NCI-H226 (cell line): ENCODE results near the gene COL7A1.
A peak's percentile ranks its signal among the peaks of the same experiment; 100 is the strongest.

Experiments
- DNase-seq: peaks from one replicate; pipeline ENCODE4 v3.0.0-alpha.2; 2015

COL7A1 gene

DNA sequence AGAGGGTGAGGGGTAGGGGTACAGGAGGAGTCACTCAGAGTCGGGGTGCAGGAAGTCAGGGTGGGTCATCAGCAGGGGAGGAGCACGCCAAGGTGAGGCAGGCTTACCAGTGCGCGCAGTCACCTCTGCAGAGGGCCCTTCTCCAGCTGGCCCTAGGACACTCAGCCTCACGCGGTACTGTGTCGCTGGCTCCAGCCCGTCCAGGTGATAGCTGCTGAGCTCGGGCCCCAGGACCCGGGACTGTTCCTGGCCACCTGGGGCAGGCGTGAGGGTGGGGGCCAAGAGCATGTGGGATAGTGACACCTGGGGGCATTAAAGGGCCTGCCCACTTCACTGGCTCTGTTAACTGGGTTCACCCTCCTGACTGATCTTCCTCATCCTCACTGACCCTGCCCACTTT lies 7.4 kb downstream of the COL7A1 start:
- DNase-seq = no peak

DNA sequence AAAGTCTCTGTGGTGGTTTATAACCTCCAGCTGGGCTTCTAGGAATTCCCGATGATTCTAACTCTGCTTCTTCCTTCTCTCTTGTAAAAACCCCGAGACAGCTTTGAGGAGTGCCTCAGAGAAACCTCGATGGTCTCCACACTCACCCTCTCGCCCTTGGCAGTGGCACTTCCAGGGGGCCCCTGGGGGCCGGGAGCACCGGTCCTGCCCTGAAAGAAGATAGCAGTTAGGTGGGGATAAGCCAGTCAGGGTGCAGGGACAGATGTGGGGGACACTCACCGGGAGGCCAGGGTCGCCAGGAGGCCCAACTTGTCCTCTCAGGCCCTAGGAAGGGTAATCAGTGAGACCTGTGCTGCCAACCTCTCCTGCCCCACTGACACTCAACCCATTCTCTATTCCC lies 9.7 kb downstream of the COL7A1 start:
- no peak for DNase-seq

DNA sequence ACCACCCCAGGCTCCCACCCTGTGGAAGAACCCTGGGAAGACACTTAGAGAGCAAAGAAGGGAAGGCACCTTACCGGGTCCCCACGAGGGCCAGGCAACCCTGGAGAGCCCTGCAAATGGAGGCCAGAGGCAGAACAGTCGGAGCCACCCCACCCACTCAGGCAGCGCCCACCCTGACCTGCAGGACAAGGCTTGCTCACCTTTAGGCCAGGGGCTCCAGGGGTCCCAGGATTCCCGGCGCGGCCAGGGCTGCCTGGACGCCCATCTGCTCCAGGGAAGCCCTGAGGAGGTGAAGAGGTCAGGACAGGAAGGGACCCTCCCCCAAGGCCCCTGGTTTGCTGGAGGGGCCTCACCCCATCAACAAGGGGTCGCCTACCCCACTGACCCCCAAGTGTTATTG lies 10.3 kb downstream of the COL7A1 start:
- no peak for DNase-seq

DNA sequence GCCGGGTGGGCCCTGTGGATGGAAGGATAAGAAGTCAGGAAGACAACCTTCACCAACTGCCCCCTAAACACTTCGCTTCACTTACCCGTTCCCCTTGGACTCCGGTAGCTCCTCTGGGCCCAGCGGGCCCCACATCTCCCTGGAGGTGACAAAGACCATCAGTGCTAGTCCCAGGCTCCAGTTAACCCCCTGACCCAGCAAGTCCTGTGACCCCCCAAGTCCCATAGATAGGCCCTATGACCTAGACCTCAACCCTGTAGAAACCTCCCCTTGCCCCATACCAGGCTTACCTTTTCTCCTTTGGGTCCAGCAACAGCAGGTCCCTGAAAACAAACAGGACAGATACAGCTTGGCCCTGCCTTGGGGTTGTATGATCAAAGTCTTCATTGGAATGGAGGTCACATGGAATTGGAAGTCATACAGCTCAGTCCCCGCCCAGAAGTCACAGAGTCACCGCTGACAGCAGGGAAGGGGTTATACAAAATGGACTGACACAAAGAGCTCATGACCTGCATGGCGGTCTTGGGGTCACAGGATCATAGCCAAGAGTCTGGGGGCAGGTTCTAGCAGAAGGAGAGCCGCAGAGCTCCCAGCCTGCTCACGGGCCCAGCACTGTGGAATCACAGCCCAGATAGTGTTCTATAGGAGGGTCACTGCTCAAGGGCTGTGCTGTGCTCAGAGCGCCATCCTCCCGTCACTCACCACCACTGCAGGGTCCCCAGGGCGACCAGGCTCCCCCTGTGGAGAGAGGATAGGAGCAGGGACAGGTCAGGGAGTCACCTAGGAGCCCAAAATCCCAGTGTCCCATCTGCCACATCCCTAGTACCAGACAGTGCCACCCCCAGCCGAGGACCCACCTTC lies 13.3 kb downstream of the COL7A1 start:
- DNase-seq = no peak

DNA sequence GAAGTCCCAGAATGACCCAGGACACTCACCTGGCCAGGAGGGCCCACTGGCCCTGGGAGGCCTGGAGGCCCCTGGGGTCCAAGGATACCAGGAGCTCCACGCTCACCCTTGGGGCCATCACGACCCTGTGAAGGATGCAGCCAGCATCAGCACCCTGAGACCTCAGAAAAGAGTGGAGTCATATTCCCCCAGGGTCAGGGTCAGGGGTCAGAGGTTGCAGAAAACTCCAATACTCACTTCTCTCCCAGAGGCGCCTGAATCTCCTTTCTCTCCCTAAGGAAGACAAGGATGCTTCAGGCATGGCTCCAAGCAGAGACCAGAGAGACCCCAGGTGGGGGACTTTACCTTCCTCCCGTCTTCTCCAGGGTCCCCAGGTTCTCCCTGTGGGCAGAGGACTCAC lies 18.5 kb downstream of the COL7A1 start:
- DNase-seq = no peak

DNA sequence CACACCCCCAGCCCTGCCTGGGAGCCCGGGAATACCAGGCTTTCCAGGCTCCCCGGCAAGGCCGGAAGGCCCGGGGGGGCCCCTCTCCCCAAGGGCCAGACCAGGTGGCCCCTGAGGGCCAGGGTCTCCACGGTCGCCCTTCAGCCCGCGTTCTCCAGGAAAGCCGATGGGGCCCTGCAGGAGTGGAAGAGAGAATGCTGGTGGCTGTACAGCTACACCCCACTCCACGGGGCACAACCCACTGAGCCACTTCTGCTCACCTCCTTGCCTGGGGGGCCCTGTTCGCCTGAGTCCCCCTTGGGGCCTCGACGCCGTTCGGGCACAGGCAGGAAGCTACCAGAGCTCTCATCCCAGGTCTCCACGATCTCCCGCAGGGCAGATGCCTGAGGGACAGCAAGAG lies 19.8 kb downstream of the COL7A1 start:
- DNase-seq = no peak

DNA sequence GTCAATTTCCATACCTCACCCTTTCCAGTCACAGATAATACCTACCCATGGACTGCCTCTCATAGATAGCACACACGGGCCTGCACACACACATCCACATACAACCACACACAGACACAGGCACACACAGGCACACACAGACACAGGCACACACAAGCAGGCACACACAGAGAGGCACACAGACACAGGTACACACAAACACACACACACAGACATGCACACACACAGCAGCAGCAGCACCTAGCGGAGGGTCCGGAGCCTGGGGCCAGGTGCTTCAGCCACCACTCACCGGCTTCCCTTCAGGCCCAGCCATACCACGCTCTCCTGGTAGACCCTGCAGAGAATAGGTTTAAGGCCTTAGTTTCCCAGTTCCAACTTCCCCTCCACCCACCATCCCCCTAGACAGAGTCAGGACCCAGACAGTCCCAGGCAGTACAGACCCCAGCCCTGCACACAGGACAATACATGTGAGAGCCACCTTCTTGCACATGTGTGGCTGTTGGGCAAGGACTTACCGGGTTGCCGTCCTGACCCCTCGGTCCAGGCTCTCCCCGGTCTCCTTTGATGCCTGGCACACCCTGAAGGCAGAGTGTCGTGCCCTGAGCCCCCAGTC lies 21.1 kb downstream of the COL7A1 start:
- no peak for DNase-seq

DNA sequence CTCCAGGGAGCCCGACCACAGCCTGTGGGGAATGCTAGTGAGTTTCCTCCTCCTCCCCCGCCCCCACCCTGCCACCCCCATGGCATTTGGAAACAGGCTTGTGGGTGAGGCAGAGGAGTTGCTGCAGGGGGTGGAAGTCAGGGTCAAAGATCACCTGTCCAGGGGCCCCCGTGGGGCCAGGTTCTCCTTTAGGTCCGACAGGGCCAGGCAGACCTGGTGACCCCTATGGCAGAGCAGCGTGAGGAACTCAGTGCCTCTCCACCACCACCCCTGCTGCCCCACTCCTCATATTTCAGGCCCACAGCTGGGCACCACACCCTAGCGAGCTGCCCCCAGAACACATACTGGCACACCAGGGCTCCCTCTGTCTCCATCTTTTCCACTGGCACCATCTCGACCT lies 22.6 kb downstream of the COL7A1 start:
- DNase-seq = no peak

DNA sequence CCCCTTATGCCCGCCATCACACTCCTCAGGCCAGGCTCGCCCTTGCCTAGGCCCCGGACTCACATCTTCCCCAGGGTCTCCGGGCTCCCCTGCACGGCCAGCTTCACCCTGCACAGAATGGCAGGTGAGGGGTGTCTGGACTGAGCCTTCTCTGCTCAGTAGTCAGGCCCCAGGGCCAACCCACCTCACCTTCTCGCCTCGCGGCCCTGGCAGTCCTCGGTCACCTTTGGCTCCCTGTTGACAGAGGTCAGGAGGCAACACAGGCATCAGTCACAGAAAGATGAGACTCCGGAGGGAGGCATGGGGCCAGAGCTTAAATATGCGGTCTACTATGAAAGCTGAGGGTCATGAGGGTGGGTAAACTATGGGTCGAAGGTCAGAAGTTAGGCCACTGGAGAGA lies 23.2 kb downstream of the COL7A1 start:
- DNase-seq = no peak

DNA sequence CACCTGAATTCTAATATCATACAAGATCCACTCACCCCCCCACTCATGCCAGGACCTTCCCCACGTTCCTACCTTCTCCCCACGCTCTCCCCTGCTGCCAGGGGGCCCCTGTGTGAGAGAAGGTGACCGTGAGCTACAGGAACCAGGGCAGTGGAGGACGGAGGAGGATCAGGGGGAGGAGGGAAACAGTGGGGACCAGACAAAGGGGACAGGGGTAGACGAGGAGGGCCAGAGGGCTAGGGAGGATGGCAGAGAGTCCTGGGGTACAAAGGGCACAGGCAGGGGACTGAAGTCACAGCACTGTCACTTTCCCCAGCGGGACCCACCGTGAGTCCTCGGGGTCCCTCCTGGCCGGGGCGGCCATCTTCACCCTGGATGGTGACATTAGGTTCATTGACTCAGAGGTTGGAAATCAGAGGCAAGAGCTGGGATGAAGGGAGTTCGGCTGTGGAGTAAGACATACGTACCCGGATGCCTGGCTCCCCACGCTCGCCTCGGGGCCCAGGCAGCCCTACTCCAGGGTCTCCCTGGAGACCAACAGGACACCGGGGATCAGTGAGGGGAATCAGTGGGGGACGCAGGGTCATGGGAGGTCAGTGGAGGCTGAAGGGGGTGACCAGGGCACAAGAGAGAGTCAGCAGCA lies 25.2 kb downstream of the COL7A1 start:
- no peak for DNase-seq

DNA sequence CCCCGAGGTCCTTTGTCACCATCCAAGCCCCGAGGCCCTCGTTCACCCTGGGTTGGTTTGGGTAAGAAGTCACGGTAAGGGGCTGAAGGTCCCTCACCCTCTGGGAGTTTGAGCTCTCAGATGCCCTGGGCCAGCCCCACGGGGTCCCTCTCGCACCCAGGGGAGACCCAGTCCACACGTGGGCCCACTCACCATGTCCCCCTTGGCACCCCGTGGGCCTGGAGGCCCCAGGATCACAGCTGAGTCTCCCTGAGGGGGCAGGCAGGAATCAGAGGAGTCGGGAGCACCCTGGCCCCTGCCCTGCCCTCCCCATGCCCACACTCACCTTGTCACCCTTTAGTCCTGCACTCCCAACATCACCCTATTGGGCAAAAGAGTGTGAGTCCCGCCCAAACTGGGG lies 25.7 kb downstream of the COL7A1 start:
- DNase-seq = no peak

DNA sequence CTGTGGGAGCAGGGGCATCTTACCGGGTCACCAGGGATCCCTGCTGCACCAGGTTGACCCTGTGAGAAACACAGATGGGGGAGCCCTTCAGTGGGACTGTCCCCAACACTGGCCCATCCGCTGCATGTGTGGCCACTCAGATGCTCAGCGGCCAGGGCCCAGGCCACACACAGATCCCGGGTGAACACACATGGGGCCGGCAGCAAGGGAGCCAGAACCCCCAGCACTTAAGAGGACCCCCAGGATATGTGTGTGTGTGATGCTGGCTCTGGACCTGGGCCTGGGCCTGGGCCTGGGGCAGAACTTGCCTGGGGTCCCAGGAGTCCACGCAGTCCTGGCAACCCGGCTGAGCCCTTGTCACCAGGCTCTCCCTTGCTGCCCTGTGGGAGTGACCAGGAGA lies 26.7 kb downstream of the COL7A1 start:
- DNase-seq = no peak

DNA sequence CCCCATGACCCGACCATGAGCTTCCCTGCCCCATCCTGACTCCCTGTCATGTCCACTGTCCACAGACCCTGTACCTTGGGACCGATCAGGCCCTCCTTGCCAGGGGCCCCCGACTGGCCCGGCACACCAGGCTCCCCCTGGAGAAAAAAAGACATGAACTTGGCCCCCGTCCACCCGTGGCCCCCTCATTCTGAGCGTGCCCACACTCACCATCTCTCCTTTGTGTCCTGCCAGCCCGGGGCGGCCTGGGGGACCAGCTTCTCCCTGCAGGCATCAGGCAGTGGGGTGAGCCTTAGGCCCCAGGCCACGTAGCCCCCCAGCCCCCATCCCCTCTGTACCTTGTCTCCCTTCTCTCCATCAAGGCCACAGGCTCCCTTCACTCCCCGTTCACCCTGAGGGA lies 27.6 kb downstream of the COL7A1 start:
- no peak for DNase-seq

DNA sequence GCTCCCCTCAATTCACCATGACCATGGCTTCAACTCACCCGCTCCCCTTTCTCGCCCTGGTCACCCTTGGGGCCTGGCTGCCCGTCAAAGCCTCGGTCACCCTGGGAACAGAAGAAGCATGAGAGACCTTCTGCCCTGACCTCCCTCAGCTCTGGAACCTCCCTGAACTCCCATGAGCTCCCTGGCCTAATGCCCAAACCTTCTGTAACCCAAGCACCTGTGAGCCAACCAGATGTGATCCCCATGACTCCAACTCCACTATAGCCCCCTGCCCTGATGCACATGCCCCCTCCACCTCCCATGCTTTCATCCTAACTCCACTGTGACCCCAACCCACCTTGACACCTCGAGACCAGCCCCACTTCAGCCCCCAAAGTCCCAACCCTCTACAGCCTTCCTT lies 28.0 kb downstream of the COL7A1 start:
- no peak for DNase-seq

DNA sequence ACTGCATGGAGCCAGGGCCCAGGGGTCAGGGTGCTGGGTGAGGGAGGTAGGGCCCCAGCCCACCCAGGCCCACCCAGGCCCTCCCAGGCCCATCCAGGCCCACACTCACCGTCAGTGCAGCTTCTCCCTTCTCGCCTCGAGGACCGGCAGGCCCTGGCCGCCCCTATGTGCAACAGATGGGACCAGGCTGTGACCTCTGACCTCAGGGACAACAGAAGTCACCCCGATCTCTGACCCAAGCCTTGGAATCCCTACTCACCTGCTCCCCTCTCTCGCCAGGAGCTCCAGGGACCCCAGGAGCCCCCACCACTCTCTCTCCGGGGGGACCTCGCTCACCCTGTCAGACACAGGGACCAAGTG lies 28.7 kb downstream of the COL7A1 start:
- no peak for DNase-seq

DNA sequence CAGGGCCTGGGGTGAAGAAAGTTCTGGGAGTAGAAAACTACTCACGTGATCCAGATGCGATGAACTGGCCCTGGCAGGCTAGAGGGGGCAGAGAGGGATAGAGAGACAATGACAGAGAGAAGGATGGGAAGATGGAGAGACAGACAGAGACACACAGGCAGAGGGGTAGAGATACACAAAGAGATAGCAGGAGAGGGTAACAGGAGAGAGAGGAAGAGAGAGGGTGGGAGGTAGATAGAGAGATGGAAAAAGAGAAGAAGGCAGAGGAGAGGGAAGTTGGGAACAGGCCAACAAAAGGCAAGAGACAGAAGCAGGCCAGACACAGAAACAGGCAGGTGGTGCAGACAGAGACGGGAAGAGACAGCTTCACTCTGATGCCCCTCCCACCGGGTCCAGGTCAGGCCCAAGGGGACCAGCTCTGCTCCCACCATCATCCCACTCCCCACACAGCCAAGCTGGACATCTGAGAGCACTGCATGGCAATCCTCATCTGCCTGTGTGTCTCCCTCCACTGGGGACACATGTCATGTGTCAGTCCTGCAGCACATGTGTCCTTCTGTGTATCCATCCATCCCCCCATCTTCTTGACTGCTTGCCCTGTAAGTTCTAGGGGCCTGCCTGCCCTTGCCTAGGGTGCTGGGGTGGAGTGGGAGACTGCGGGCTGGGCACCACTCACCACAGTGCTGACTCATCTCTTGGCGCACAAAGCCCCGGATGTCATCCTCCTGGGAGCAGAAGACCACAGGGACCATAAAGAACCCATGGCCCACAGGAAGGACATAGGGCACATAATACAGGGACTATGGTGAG lies 29.3 kb downstream of the COL7A1 start:
- DNase-seq = peak; percentile 70

DNA sequence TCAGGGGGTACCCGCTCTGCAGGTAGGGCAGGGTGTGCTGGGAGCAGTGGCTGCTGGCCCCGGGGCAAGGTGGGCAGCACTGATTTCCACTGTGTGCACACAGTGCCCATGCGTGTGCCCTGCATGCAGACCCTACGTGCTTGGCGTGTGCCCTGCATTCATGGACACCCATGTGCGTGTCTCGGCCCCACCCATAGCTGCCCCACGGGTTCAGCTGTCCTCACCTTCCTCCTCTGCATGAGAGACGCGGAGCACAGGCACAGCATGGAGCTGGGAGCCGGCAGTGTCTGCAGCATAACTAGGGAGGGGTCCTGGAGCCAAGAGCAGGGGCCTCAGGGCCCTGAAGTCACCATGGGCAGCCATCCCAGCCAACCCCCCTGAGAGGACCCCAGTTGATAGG lies 29.9 kb downstream of the COL7A1 start:
- DNase-seq = no peak

DNA sequence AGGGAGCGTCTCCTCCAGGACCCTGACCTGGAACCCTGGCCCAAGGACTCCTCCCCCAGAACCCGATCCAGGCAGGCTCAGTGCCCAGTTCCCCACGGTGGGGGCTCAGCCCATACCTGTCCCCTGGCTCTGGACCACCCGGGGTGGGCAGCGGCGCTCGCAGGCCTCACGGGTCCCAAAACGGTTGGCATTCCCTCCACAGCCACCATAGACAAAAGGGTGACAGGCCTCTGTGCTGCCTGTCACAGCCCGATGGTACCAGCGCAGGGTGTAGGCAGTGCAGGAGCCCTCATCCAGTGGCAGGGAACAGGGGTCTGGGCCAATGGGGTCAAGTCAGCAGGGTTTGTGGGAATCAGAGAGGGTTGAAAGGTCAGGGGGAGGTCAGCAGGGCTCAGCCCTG lies 30.5 kb downstream of the COL7A1 start:
- no peak for DNase-seq

DNA sequence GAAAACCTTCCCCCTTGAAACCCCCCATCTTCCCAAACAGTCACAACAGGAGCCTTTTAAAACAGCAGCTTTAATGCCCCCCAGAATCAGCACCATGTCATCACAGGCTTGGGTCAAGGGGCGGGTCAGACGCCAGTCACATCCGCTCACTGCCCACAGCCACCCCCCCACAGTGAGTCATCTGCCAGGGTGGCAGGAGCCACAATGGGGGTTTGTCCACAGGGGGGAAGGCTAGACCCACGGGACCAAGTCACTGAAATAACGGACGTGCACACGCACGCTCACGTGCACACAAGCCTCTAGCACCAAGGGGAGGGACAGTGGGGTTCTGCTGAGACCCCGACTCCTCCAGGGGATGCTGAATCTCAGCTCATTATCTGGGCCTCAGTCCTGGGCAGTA lies 31.1 kb downstream of the COL7A1 start:
- peak; percentile 49 for DNase-seq

DNA sequence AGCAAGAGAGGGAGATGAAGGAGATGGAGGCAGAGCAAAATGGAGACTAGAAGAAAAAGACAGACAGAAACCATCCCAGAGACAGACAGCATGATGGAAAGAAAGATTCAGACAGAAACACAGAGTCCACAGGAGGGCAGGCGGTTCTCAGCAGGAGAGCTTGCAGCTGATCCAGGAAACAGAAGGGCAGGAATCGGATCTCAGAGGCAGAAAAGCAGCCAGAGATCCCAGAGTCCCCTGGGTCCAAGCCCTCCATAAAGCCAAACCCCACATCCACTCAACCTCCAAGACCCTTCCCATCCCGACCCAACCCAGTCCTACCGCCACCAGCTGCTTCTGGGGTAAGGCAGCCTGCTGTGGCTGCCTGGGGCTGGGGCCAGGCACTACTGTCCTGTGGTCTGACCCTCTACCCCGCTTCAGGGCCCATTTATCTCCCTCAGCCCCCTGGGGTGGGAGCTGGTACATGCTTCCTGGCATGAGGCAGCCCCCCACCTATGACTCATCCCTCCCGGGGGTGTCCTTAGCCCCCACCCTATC lies 31.7 kb downstream of the COL7A1 start, which contains the start of gene UCN2:
UCN2 (minus strand) TSS at position 400 of the 537 bp plus-strand sequence. CDS start 657 bp downstream, outside the sequence.
- DNase-seq = no peak

DNA sequence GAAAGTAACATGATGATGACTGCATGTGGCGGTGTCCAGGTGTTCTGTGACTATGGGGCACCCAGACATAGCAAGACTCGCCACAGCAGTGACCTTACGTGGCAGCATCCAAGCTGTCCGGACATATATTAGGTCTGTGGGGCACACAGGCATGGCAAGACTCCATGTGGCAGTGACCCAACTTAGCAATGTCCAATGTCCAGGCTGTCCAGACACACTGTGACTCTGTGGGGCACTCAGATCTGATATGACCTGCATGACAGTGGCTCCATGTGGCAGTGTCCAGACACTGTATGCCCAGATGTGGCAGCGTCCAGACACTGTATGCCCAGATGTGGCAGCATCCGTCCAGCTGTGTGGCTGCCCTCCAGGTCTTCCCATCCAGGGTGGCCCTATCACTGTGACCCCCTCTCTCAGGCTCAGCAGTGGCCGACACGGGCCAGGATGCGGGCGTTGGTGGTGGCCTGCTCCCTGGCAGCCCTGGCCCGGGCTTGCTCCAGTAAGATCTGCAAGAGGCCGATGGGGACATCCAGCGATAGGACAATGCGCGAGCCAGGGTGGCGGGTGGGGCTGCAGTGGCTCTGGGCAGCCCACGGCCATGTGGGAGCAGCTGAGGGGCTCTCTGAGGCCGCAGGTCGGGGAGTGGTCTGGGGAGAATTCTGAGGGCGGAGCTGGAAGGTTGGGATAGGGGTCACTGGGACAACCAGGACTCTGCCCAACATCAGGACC lies 32.6 kb downstream of the COL7A1 start:
- DNase-seq = no peak

DNA sequence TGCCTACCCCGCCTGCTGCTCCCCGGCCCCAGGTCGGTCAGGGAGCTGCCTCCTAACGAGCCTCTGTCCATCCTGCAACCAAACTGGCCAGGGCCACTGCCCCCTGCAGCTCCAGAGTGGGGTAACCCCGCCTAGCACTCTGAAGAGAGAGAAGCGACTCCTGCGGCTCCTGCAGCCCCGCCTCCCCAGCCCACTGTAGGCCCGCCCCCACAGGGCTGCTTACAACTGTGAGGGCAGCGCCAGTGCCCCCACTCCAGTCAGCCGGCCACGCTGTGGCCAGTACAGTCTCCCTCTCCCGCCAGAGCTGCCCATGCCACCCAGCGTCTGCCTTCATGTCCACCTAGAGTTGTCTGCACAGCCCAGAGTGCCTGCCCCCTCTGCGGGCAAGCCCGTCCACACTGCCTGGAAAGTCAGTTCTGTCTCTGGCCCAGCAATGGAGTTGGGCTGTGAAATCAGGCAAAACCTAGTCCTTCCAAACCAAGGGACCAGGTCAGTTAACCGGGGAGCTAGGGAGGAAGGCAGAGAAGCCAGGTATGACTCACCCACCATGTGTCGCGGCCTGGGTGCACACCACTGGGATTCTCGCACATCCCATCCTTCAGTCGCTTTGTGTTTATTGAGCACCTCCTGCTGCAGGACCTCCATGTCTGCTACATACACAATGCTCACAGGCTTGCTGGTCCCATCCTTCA lies 33.9 kb downstream of the COL7A1 start:
- no peak for DNase-seq
